RWPE1 (cell line): ENCODE results near the gene SETBP1.

ENCODE experiments used
- CTCF ChIA-PET: fragments of 350-600 bp; sonication (Branson Sonifier 250); formaldehyde crosslinking; extraction: SDS; loops from one replicate; lab custom pipeline; 2021; lab: Yijun Ruan, JAX
- POLR2A ChIA-PET: fragments of 400-600 bp; formaldehyde crosslinking; extraction: SDS; loops from one replicate; lab custom pipeline; 2020; ENCODE audit warnings: antibody characterized with exemption; ENCODE audit not compliant: low non-redundant PET; lab: Yijun Ruan, JAX
- DNase-seq: peaks from one replicate; pipeline ENCODE4 v3.0.0; 2012; ENCODE audit warnings: low spot score
- H3K27ac ChIP-seq: fragments of 450-650 bp; 2 replicates; pipeline ENCODE4 v1.5.1; 2017
- CTCF ChIP-seq: fragments of 450-650 bp; conservative IDR thresholded peaks from 2 replicates; pipeline ENCODE4 v1.5.1; 2017; ENCODE audit warnings: low read depth, mild to moderate bottlenecking

The SETBP1 gene

GRCh38 chr18:45040879-45041278 lies 360.2 kb downstream of the SETBP1 start:
- ChIA-PET CTCF (interaction anchor here (0.6 kb wide), 1 partner anchor 145 kb away, joined by 3 read pairs; no protein-coding TSS in a partner anchor), POLR2A (no interaction called here)
- no peak overlapping the region for H3K27ac ChIP-seq
- TF ChIP-seq CTCF, result no peak
- no peak for DNase-seq

- DNase-seq, result no peak
- no peak overlapping the region for H3K27ac ChIP-seq
- ChIA-PET CTCF (no interaction called here), POLR2A (no interaction called here)
- no peak for TF ChIP-seq CTCF
These were observed 364.1 kb downstream of the SETBP1 start for GRCh38 chr18:45044787-45045186.

DNA sequence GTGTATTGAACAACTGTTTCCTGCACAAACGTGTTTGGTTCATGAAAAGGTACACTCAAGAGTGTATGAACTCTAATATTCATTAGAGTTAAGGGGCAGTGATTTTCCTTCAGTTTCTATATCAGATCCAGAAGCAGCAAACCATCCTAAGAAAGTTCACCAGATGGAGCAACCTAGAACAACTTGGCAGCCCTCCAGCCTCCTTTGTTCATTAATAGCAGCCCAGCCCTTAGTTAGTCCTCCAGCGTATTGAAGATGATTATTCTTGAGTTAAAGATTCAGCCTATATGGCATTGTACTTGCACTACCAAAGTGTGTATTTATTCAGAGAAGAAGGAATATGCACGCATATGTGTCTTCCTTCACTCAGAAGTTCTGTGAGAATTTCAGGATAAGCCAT lies 365.5 kb downstream of the SETBP1 start:
- POLR2A ChIA-PET, result no interaction called here
- no peak overlapping the region for H3K27ac ChIP-seq
- CTCF ChIA-PET, result no interaction called here
- DNase-seq, result no peak
- no peak for TF ChIP-seq CTCF

GRCh38 chr18:45046961-45047360 lies 366.3 kb downstream of the SETBP1 start:
- ChIA-PET CTCF (no interaction called here), POLR2A (no interaction called here)
- H3K27ac ChIP-seq, result no peak overlapping the region
- no peak for TF ChIP-seq CTCF
- no peak for DNase-seq

- ChIA-PET POLR2A (no interaction called here), CTCF (no interaction called here)
- DNase-seq, result no peak
- no peak for TF ChIP-seq CTCF
- H3K27ac ChIP-seq, result no peak overlapping the region
These were observed 369.1 kb downstream of the SETBP1 start for GRCh38 chr18:45049578-45050319.

- TF ChIP-seq CTCF, result no peak
- ChIA-PET POLR2A (no interaction called here), CTCF (no interaction called here)
- peak; percentile 31 for DNase-seq
- no peak overlapping the region for H3K27ac ChIP-seq
These were observed 370.3 kb downstream of the SETBP1 start for GRCh38 chr18:45050712-45051601.
